HG03095 (cell line): ENCODE results near the gene JPT2.

Experiments used
- ATAC-seq: cut with Tn5 transposase; IDR thresholded peaks from one replicate; pipeline ENCODE4 v1.9.1; 2021; ENCODE audit warnings: moderate library complexity; ENCODE audit not compliant: unreplicated experiment

Gene JPT2

DNA sequence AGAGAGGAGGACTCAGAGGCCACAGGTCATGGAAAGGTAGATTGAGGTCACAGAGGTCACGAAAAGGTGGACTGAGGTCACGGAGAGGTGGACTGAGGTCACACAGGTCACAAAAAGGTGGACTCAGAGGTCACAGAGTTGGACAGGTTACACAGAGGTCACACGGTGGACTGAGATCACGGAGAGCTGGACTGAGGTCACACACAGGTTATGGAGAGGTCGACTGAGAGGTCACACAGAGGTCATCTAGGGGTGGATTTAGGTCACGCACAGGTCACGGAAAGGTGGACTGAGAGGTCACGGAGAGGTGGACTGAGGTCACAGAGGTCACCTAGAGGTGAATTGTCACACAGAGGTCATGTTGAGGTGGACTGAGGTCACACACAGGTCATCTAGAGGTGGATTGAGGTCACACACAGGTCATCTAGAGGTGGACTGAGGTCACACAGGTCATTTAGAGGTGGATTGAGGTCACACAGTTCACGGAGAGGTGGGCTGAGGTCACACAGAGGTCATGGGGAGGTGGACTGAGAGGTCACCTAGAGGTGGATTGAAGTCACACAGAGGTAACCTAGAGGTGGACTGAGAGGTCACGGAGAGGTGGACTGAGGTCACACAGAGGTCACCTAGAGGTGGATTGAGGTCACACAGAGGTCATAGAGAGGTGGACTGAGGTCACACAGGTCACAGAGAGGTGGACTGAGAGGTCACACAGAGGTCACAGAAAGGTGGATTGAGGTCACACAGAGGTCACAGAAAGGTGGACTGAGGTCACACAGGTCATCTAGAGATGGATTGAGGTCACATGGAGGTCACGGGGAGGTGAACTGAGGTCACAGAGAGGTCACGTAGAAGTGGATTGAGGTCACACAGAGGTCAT lies 26.7 kb upstream of the JPT2 start:
- no peak for ATAC-seq

DNA sequence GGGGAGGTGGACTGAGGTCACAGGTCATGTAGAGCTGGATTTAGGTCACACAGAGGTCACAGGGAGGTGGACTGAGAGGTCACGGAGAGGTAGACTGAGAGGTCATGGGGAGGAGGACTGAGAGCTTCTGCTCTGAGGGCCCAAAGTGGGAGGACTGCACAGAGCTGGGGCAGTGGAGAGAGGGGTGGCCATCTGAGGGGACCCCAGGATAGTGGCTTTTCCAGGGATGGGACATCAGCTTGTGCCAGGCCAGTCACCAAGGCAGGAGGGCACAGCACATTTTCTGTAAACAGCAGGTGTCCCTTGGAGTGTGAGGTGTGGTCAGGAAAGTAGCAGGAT lies 26.1 kb upstream of the JPT2 start:
- no peak for ATAC-seq

DNA sequence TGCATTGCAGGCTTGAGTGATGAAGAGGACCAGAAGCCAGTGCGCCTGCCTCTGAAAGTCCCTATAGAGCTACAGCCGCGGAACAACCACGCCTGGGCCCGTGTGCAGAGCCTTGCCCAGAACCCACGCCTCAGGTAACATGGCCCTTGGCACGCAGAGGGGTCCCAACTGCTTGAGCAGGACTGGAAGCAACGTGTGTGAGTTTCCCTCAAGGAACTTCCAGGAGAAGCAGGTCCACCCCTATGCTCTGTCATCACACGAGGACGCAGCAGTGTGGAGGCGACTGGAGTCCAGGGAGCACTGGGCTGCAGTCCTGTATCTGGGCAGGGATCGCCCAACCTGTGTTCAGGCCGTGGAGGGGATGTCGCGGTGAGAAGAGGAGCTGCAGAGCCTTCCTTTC lies 25.1 kb upstream of the JPT2 start:
- no peak for ATAC-seq

DNA sequence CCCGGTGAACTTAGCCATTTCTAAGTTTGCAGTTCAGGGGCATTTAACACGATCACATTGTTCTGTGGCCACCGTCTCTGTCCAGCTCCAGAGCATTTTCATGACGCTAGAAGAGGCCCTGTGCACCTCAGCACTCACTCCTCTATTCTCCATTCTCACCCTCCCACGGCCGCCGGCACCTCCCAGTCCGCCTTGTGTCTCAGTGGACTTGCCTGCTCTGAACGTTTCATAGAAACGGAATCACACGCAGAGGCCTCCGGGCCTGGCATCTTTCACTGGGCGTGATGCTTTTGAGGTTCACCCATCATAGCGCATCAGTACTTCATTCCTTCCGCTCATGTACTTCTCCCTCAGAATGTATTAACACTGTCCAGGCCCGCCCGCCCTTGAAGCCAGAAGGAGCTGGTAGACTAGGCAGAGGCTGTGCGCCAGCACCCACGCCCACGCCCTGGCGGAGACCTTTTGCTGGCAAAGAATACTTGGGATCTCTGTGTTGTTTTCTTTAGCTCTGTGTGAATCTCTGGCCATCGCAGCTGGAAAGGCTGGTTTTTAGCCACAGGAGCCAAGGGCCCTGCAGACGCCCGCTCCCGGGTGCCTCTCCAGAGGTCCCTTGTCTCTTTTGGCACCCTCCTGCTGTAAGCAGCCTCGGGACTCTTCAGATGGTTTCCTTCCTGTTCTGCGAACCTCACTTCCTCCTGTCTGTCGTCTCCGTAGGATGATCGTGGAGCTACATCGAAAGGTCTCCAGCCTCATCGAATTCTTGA lies 23.4 kb upstream of the JPT2 start:
- no peak for ATAC-seq

DNA sequence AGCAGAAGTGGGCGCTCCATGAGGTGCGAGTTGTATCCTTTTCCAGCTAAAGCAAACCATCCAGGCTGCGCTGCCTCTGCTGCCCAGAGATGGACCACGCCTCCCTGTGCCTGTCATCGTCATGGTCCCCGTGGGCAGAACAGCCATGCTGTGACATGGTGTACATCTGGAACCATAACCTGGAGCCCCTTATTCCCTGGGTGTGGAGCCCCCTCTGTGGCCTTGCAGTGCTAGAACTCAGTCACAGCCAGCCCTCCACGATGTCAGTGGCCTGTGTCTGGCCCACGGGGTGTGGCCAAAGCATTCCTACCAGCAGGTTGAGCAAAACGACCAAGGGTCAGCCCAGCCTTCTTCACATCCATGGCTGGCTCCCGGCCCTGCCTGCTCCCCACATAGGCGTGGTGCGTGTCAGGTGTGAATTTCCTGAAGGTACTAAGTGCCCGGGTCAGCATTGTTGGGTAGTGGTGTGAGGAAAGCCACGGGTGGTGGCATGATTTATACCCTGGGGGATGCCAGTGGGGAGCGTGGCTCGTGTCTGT lies 22.7 kb upstream of the JPT2 start:
- ATAC-seq: no peak

DNA sequence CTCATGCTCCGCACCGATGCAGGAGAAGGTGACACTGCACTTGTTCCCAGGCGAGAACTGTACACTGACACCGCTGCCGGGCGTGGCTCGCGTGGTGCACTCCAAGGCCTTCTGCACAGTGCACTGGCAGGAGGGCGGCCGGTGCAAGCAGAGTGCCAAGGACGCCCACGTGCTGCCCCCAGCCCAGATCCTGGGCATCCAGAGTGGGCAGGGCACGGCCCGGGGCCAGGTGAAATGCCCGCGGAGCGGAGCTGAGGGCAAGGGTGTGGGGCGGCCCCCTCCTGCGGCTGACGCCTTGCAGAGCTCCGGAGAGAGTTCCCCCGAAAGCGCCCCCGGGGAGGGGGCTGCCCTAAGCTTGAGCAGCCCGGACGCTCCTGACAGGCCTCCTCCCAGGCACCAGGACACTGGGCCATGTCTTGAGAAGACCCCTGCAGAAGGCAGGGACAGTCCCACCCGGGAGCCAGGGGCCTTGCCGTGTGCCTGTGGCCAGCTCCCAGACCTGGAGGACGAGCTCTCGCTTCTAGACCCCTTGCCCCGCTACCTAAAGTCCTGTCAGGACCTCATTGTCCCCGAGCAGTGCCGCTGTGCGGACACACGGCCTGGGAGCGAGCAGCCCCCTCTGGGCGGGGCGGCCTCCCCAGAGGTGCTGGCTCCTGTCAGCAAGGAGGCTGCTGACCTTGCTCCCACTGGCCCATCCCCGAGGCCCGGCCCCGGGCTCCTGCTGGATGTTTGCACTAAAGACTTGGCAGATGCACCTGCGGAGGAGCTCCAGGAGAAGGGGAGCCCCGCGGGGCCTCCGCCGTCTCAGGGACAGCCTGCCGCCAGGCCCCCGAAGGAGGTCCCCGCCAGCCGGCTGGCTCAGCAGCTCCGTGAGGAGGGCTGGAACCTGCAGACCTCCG lies 21.9 kb upstream of the JPT2 start:
- ATAC-seq: no peak

DNA sequence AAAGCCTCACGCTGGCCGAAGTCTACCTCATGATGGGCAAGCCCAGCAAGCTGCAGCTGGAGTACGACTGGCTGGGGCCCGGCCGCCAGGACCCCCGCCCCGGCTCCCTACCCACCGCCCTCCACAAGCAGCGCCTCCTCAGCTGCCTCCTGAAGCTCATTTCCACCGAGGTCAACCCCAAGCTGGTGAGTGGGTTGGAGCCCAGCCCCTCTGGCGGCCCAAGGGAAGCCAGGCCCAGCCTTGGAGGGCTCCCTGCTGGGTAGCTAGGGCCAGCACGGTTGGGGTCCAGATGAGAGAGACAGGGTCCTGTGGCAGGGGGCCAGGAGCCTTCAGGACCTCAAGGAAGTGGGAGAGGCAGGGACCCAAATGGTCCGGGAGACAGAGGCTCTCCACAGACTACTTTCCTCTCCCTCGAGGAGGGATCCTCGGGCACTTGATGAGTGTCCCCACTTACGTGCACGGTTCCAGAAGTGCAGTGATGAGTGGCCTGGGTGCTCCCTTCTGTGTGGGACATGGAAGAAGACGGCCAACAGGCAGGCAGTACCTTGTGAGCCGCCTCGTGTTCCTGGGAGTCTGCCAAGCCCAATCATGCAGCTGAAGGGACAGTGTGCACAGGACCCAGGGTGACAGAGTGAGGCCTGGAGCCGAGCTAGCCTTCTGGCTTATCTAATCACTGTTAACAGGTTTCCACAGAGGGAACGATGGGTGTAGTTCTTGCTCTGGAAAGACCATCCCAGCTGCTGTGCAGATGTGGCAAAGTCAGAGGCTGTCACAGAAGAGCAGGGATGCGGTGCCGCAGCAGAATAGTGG lies 21.1 kb upstream of the JPT2 start:
- ATAC-seq: no peak

DNA sequence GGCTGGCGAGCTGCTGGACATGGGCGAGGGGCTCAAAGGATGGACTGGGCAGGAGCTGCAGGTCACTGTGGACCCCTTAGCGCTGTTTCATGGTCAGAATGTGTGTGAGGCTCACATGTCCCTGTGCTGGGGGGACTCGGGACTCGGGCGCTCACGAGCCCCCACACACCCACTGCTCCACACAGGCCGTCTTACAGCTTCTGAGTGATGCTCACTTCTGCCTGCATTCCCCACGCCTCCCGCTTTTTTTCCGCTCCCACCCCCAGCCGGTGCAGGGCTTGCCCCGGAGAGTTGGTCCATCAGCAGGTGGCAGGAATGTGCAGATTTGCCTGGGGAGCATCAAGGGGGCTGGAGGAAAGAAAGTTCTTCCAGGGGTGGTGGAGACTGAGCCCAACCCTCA lies 20.2 kb upstream of the JPT2 start:
- no peak for ATAC-seq

DNA sequence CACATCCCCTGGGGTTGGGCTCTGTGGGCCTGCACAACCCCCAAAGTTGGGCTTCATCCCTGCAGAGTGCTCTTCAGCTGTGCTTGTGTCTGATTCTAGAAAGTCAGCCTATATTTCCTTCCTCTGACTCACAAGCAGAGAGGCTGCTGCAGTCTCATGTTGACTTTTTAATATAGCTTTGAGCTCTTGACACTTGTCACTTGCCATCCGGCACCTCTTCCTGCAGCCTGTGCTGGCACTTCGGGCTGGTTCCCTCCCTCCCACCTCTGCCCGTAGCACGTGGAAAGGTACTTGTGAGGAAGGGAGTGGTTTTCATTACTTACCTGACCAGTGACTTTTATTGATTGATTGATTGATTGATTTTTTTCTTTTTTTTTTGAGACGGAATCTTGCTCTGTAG lies 19.0 kb upstream of the JPT2 start:
- no peak for ATAC-seq

DNA sequence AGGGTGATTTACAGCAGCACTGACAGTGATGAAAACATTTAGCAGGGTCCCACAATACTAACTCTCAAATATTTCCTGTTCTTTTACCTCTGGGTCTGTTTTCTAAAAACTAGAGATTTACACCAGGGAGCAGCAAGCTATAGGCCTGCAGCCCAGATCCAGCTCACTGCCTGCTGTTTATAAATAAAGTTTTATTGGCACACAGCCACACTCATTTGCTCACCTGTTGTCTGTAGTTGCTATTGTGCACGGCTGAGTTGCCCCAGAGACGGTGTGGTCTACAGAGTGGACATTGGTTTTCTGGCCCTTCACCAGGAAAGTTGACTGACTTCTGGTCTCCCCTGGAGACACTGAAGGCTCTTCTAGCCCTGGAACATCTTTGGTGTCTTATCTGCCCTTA lies 16.3 kb upstream of the JPT2 start:
- ATAC-seq: no peak

DNA sequence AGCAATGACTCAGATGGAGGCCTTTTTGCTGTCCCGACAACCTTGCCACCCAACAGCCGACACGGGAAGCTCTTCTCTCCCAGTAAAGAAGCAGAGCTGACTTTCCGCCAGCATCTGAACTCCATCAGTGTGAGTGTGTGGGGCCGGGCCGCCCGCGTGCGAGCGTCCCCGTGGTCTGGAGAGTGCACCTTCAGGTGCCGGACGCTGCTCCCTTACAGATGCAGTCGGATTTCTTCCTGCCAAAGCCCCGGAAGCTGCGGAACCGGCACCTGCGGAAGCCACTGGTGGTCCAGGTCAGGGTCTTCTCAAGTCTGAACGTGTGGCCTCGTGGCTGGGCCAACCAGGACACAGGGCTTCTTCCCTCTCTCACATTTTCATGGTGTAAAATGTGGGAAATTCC lies 15.5 kb upstream of the JPT2 start:
- ATAC-seq: no peak

DNA sequence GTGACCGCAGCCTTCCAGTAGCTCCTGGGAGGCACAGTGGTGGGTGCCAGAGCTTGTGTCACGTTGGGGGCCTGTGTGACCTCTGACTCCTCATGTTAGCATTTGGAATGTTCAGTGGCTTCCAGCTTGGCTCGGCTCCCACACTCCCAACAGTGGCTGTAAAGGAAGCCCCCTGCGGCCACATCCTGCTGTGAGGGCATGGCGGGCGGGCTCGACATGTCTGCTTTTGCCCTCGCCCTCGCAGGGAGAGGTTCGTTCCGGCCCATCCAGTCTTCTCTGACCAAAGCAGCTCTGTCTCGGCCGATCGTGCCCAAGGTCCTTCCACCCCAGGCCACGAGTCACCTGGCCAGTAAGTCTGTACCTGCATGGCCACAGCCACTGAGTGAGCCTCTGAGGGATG lies 12.2 kb upstream of the JPT2 start:
- ATAC-seq: no peak

DNA sequence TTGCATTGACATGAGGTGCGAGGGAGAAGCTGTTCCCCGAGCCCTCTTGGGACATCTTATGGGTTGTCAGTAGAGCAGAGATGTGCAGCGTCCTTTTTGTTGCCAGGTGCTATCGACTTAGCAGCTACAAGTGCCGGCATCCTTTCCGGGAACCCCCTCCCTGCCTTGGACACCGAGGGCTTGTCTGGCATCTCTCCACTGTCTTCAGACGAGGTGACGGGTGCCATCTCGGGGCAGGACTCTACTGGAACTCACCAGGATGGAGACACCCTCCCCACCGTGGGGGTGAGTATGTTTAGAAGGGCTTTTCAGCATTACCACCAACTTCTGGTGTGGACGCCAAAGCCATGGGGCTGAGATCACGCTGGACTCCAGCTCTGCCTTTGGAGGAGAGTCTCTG lies 11.8 kb upstream of the JPT2 start:
- ATAC-seq: no peak

DNA sequence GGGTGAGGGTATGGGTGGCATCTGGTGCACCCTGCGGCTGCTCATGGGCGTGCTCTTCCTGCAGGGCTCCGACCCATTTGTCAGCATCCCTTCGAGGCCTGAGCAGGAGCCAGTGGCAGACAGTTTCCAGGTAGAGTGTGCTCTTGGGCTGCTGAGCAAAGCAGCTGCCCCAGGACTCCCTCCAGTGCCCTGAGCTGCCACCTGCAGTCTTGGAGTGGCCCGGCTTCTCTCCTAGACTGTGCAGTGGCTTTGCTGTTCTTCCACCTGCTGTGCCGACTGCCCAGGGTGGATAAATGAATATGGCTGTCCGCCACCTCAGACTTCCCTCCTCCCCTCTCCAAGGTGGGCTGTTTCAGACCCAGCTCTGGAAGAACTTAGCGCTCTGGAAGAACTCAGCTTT lies 10.8 kb upstream of the JPT2 start:
- no peak for ATAC-seq

DNA sequence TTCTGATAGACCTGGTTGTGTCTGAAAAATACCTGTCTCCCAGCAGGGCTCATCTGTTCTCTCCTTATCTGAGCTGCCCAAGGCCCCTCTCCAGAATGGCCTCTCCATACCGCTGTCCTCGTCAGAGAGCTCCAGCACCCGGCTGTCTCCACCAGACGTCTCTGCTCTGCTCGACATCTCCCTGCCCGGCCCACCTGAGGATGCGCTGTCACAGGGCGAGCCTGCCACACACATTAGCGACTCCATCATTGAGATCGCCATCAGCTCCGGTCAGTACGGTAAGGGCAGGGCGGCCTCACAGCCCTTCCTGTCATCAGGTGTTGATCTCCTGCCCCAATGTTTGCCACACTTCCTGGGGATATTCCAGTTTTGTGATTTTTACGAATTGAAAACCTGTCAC lies 10.2 kb upstream of the JPT2 start:
- no peak for ATAC-seq

DNA sequence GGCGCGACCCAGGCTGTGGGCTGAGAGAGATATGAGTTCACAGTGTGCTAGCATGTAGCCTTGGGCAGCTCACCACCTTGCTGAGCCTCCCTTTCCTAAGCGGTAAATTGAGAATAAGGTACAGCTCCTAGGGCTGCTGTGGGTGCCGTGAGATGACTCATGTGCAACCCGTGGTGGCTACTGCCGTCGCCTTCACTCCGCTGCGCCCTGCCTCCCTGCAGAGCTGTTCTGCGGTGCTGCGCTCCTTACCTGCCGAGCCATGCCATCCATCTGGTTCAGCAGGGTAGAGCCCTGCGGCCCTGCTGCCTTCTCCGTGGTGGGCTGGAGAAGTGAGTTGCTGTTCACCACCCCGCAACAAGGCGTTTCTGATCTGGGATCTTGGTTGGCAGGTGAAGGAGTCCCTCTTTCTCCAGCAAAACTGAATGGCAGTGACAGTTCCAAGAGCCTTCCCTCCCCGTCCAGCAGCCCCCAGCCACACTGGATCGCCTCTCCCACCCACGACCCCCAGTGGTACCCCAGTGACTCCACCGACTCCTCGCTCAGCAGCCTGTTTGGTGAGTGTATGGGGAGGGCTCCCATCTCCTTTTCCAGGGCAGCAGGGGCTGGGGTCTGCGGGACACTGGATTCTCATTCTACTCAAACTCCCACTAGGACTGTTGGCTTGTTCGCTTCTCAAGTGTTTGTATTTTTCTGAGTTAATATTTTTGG lies 9.3 kb upstream of the JPT2 start:
- ATAC-seq: no peak

DNA sequence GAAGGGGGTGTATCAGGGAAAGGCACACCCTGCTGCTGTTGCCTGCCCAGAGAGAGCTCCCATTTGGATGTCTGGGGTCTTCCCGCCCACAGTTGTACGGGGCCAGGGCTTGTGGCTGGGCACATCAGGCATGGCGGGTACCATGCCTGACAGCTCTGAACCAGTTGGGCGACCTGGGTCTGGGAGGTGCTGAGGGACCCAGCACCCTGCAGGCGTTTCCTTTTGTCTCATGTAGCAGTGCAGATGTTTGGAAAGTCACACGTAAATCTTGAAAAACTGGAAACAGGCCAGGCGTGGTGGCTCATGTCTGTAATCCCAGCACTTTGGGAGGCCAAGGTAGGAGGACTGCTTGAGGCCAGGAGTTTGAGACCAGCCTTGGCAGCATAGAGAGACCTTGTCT lies 8.4 kb upstream of the JPT2 start:
- ATAC-seq: no peak

DNA sequence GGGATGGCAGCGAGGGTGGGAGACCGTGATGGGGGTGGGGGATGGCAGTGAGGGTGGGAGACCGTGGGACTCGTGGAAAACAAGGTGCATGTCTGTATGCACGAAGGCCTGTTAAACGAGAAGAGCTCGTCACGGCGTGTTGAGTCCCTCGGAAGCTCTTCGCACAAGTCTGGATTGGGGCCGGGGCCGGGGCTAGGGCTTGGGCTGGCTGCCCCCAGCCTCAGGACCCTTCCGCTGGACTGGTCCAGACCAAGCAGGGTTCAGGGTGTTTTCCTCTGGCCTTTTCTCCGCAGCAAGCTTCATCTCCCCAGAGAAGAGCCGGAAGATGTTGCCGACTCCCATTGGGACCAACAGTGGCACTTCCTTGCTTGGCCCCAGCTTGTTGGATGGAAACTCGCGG lies 7.7 kb upstream of the JPT2 start:
- ATAC-seq: no peak

DNA sequence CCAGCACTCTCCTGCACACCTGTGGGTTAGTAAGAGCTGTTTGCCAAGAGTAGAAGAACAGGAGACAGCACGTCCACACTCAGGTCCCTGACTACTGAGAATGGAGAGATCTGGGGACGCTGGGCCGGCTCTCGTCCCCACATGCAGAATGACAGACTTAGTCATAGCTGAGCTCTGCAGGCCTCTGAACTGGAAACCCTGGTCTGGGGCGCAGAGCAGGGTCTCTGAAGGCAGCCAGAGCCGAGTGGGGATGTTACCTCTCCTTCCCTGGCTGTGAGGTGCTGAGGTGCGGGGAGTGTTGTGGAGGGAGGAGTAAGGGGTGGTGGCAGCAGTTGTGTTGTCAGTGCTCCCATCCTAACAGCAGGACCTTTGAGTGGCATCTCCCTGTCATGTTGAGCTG lies 7.2 kb upstream of the JPT2 start:
- ATAC-seq: no peak
